ENCODE data around the gene TNFAIP8L2. TPM values are rescaled to one million over a fixed set of nuclear protein-coding genes. Genes with fewer than 3 reads are reported as not detected.

TNFAIP8L2 gene
- total RNA-seq, 1 experiment from 2014 or later = 0.15 TPM

GRCh38 chr1:151128800-151129199 is 27.6 kb upstream of the TNFAIP8L2 start (continued):
- TF ChIP-seq TP53 (CRISPR knock-in tag; IDR thresholded peaks at IDR 0.05) (no peak), NR1H2 (CRISPR knock-in tag; IDR thresholded peaks at IDR 0.05) (no peak), ZSCAN18 (CRISPR knock-in tag; IDR thresholded peaks at IDR 0.05) (no peak), ZNF396 (CRISPR knock-in tag; IDR thresholded peaks at IDR 0.05; ENCODE audit: borderline replicate concordance) (no peak), E2F4 (CRISPR knock-in tag; IDR thresholded peaks at IDR 0.05; ENCODE audit: borderline replicate concordance, low read depth) (no peak), TCF7 (CRISPR knock-in tag; IDR thresholded peaks at IDR 0.05; ENCODE audit: low read depth) (no peak), TEAD1 (CRISPR knock-in tag; IDR thresholded peaks at IDR 0.05) (no peak), OVOL2 (CRISPR knock-in tag; IDR thresholded peaks at IDR 0.05; ENCODE audit: borderline replicate concordance) (no peak), PRDM15 (CRISPR knock-in tag; IDR thresholded peaks at IDR 0.05) (no peak), SOX15 (CRISPR knock-in tag; IDR thresholded peaks at IDR 0.05) (no peak), USF2 (CRISPR knock-in tag; IDR thresholded peaks at IDR 0.05) (no peak), MAX (CRISPR knock-in tag; IDR thresholded peaks at IDR 0.05) (no peak)

GRCh38 chr1:151130987-151131586 is 25.4 kb upstream of the TNFAIP8L2 start:
- CTCF ChIA-PET = interaction anchor here (0.5 to 2.2 kb wide), 15 partner anchors 12 to 150 kb away, joined by 3 to 50 read pairs (median 5); partner anchors contain the start of genes C1orf56, CDC42SE1, GABPB2 and LYSMD1
- H3K27me3 Mint-ChIP-seq (ENCODE audit: low read depth) = peaks cover 43% of the 10 kb centered on the region
- DNase-seq (ENCODE audit: low spot score) = peak; percentile 96
- no peaks in the 10 kb centered on the region for H3K9me3 Mint-ChIP-seq
- peak overlapping the region; percentile 83 for H3K27ac Mint-ChIP-seq
- ATAC-seq = peak; percentile 93
- H3K36me3 Mint-ChIP-seq = peaks cover 6% of the 10 kb centered on the region; the same call in 1 of the 2 replicates
- H3K4me1 Mint-ChIP-seq = peaks cover 15% of the 10 kb centered on the region
- POLR2A ChIA-PET = interaction anchor here (0.7 to 1.4 kb wide), 11 partner anchors 11 to 241 kb away, joined by 3 to 11 read pairs (median 4); partner anchors contain the start of genes C1orf56, LYSMD1, SELENBP1 and TNFAIP8L2
- peak overlapping the region; percentile 72 for H3K4me3 Mint-ChIP-seq
- TF ChIP-seq FOXK1 (CRISPR knock-in tag; IDR thresholded peaks at IDR 0.05) = peak; percentile 84
- TF ChIP-seq STAT6 (CRISPR knock-in tag; conservative IDR thresholded peaks at IDR 0.05; ENCODE audit: low read depth) = no peak
- no peak for TF ChIP-seq RELA (CRISPR knock-in tag; IDR thresholded peaks at IDR 0.05; ENCODE audit: borderline replicate concordance)
- TF ChIP-seq USF2 (CRISPR knock-in tag; IDR thresholded peaks at IDR 0.05) = peak; percentile 57
- no peak for TF ChIP-seq SMAD3 (CRISPR knock-in tag; IDR thresholded peaks at IDR 0.05; ENCODE audit: borderline replicate concordance)
- TF ChIP-seq E2F4 (CRISPR knock-in tag; IDR thresholded peaks at IDR 0.05; ENCODE audit: borderline replicate concordance, low read depth) = peak; percentile 56; the same call in 1 of the 2 replicates
- peak; percentile 84 for TF ChIP-seq MAX (CRISPR knock-in tag; IDR thresholded peaks at IDR 0.05)
- 0 out of 2 replicates have a peak, but pooled peaks have one; percentile 32 for TF ChIP-seq ZNF232 (CRISPR knock-in tag; IDR thresholded peaks at IDR 0.05)
- peak; percentile 44; the same call in 1 of the 2 replicates for TF ChIP-seq NFE2L1 (CRISPR knock-in tag; IDR thresholded peaks at IDR 0.05)
- 0 out of 2 replicates have a peak, but pooled peaks have one; percentile 43 for TF ChIP-seq CBFB (CRISPR knock-in tag; IDR thresholded peaks at IDR 0.05; ENCODE audit: low read depth)
- no peak for TF ChIP-seq ZNF263 (CRISPR knock-in tag; IDR thresholded peaks at IDR 0.05; ENCODE audit: low read depth)

Measured in WTC11 (cell line).